Transverse colon (tissue), 4 donors: Measurements from ENCODE around the gene PTPA.

Experiments
- EP300 ChIP-seq: sonication (generic); formaldehyde crosslinking; IDR thresholded peaks from one replicate; pipeline ENCODE4 v1.6.1; 2017; ENCODE audit warnings: antibody characterized with exemption, low read depth
- POLR2A ChIP-seq: fragments of 450-650 bp; IDR thresholded peaks from one replicate; pipeline ENCODE4 v1.6.1; 2016; ENCODE audit warnings: antibody characterized with exemption, mild to moderate bottlenecking, moderate library complexity
- POLR2AphosphoS5 ChIP-seq, 3 donors: sonication (generic); formaldehyde crosslinking; IDR thresholded peaks; one replicate each; pipeline ENCODE4 v1.6.1; 2016; ENCODE audit warnings: antibody characterized with exemption in 3 of 3
- TF ChIP-seq, protein P1 (sequence below), 5 experiments: fragments of 200-600 bp in 3 of 5; fragments of 450-650 bp in 2 of 5; sonication (generic) in 3 of 5; IDR thresholded peaks; 1 replicate in 2 of 5; 2 replicates in 3 of 5; pipeline ENCODE4 v1.5.1; 2016 to 2017; ENCODE audit warnings: antibody characterized with exemption in 5 of 5, inconsistent platforms in 3 of 5, mild to moderate bottlenecking in 2 of 5, moderate library complexity in 1 of 5

DNA sequence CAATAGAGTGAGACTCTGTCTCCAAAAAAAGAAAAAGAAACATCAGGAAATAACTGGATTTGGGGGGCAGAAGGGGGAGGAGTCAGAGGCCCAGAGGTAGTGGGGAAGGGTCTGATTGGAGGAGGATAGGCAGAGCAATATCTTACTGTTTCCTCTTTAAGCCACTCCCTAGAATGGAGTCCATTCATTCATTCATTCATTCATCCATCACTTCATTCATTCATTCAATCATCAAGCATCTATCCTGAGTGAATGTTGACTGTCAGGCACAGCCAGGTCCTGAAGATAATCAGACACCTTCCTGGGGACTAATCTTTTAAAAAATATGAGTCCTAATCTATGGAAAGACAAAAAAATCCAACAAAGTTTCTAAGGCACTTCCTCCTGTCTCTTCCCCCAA lies 54.0 kb downstream of the PTPA start:
- TF ChIP-seq, protein P1, sequence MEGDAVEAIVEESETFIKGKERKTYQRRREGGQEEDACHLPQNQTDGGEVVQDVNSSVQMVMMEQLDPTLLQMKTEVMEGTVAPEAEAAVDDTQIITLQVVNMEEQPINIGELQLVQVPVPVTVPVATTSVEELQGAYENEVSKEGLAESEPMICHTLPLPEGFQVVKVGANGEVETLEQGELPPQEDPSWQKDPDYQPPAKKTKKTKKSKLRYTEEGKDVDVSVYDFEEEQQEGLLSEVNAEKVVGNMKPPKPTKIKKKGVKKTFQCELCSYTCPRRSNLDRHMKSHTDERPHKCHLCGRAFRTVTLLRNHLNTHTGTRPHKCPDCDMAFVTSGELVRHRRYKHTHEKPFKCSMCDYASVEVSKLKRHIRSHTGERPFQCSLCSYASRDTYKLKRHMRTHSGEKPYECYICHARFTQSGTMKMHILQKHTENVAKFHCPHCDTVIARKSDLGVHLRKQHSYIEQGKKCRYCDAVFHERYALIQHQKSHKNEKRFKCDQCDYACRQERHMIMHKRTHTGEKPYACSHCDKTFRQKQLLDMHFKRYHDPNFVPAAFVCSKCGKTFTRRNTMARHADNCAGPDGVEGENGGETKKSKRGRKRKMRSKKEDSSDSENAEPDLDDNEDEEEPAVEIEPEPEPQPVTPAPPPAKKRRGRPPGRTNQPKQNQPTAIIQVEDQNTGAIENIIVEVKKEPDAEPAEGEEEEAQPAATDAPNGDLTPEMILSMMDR (IDR thresholded peaks at IDR 0.05), result no peak
- TF ChIP-seq POLR2AphosphoS5 (IDR thresholded peaks at IDR 0.05), result no peak
- TF ChIP-seq POLR2A, result no peak
- no peak for TF ChIP-seq EP300
